Activated B cell treated with CpG ODN at 0.5 μM for 24 hours (primary cell): ENCODE data around the gene CDC42. TPM values are rescaled to one million over a fixed set of nuclear protein-coding genes. Genes with fewer than 3 reads are reported as not detected.

Experiments used
- ATAC-seq: fragments of 200-7000 bp; cut with Tn5 transposase; one replicate; pipeline ENCODE4 v1.10.0; 2021; ENCODE audit warnings: low read depth, mild to moderate bottlenecking, moderate library complexity
- CTCF ChIA-PET: fragments of 350-600 bp; sonication (Branson Sonifier 250); formaldehyde crosslinking; loops from one replicate; lab custom pipeline; 2021; ENCODE audit warnings: antibody characterized with exemption; lab: Charles Lee
- POLR2A ChIA-PET: fragments of 350-600 bp; sonication (Branson Sonifier 250); formaldehyde crosslinking; loops from one replicate; lab custom pipeline; 2021; ENCODE audit warnings: antibody characterized with exemption; lab: Charles Lee
- DNase-seq: peaks from one replicate; pipeline ENCODE4 v3.0.0; 2022
- H3K27ac Mint-ChIP-seq: one replicate; pipeline ENCODE4 v1.8.0; 2020; ENCODE audit warnings: mixed read lengths
- H3K27me3 Mint-ChIP-seq: one replicate; pipeline ENCODE4 v1.8.0; 2021; ENCODE audit warnings: mixed read lengths
- H3K36me3 Mint-ChIP-seq: one replicate; pipeline ENCODE4 v1.8.0; 2021; ENCODE audit warnings: low read depth, mixed read lengths
- H3K4me1 Mint-ChIP-seq: one replicate; pipeline ENCODE4 v1.8.0; 2021; ENCODE audit warnings: mixed read lengths
- H3K4me3 Mint-ChIP-seq: one replicate; pipeline ENCODE4 v1.8.0; 2020; ENCODE audit warnings: mild to moderate bottlenecking, mixed read lengths
- H3K9me3 Mint-ChIP-seq: one replicate; pipeline ENCODE4 v1.8.0; 2020; ENCODE audit warnings: mixed read lengths
- intact Hi-C: fragments of 100-400 bp; cut with micrococcal nuclease; formaldehyde crosslinking; loops from one replicate; pipeline ENCODE4 v1.15.1; 2024
- total RNA-seq: library from RNA; stranded (reverse); gene quantifications from 2 replicates; pipeline ENCODE4 v1.2.3, GENCODE V29; 2022
- TF ChIP-seq, protein P1 (sequence below): fragments of 200-600 bp; IDR thresholded peaks from one replicate; pipeline ENCODE4 v1.8.0; 2022; ENCODE audit warnings: antibody characterized with exemption, mild to moderate bottlenecking

The CDC42 gene
- total RNA-seq, 1 donor from 2014 or later = 310 TPM

DNA sequence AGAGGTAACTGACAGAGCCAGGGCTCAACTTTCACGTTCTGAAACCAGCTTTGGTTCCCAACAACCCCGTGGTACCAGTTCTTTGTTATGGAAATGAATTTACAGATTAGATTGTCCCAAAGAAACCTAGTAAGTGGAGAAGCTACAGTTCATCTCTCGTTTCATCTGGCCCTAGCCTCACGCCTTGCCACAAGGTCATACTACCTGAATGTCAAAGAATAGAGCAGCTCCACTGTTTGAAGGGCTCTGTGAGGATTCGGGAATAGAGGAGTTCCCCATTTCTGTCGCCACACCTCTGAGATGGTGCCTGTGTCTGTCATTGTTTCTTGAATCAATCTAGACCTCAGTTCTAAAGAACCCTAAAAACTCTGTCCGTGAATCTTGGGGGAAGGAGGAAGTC, 15.0 kb upstream of the CDC42 start:
- Mint-ChIP-seq H3K36me3 (no peaks in the 10 kb centered on the region), H3K9me3 (no peaks in the 10 kb centered on the region), H3K4me3 (no peak overlapping the region), H3K27me3 (no peaks in the 10 kb centered on the region), H3K27ac (peak overlapping the region; percentile 89), H3K4me1 (peaks cover 45% of the 10 kb centered on the region)
- POLR2A ChIA-PET = interaction anchor here (9.6 to 22.8 kb wide), 2 partner anchors 10 to 15 kb away, joined by 158 to 659 read pairs; partner anchors contain the start of gene CDC42
- ATAC-seq = no peak
- intact Hi-C loops = no loop called here
- TF ChIP-seq, protein P1, sequence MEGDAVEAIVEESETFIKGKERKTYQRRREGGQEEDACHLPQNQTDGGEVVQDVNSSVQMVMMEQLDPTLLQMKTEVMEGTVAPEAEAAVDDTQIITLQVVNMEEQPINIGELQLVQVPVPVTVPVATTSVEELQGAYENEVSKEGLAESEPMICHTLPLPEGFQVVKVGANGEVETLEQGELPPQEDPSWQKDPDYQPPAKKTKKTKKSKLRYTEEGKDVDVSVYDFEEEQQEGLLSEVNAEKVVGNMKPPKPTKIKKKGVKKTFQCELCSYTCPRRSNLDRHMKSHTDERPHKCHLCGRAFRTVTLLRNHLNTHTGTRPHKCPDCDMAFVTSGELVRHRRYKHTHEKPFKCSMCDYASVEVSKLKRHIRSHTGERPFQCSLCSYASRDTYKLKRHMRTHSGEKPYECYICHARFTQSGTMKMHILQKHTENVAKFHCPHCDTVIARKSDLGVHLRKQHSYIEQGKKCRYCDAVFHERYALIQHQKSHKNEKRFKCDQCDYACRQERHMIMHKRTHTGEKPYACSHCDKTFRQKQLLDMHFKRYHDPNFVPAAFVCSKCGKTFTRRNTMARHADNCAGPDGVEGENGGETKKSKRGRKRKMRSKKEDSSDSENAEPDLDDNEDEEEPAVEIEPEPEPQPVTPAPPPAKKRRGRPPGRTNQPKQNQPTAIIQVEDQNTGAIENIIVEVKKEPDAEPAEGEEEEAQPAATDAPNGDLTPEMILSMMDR = no peak
- no peak for DNase-seq
- CTCF ChIA-PET = interaction anchor here (2.1 kb wide), 1 partner anchor 12 kb away, joined by 5 read pairs; no protein-coding TSS in a partner anchor

DNA sequence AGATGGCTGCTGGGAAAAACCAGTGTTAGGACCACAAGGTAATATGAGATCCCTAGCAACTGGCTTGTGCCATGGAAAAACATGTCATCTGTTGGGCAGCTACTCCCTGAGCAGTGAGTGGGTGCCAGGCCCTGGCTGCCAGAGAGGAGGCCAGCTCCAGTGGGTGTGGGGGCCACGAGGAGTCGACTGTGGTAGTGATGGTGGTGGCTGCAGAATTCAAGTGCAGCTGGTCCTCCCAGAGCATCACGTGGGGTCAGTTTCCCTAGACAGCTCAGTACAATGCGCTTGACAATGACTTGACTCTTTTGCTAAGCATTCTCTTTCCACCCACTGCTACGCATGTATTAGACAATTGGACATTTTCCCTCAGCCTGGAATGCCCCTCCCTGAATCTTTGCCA, 14.5 kb upstream of the CDC42 start:
- no peak for ATAC-seq
- intact Hi-C loops = no loop called here
- ChIA-PET POLR2A (interaction anchor here (1.8 to 22.8 kb wide), 3 partner anchors 11 to 255 kb away, joined by 3 to 659 read pairs (median 158); partner anchors contain the start of genes CDC42 and USP48), CTCF (interaction anchor here (2.1 kb wide), 1 partner anchor 12 kb away, joined by 5 read pairs; no protein-coding TSS in a partner anchor)
- H3K4me1 Mint-ChIP-seq = peaks cover 46% of the 10 kb centered on the region
- H3K27me3 Mint-ChIP-seq = no peaks in the 10 kb centered on the region
- DNase-seq = no peak
- TF ChIP-seq, protein P1 = no peak
- peak overlapping the region; percentile 89 for H3K27ac Mint-ChIP-seq
- H3K4me3 Mint-ChIP-seq = no peak overlapping the region
- H3K9me3 Mint-ChIP-seq = no peaks in the 10 kb centered on the region
- no peaks in the 10 kb centered on the region for H3K36me3 Mint-ChIP-seq

DNA sequence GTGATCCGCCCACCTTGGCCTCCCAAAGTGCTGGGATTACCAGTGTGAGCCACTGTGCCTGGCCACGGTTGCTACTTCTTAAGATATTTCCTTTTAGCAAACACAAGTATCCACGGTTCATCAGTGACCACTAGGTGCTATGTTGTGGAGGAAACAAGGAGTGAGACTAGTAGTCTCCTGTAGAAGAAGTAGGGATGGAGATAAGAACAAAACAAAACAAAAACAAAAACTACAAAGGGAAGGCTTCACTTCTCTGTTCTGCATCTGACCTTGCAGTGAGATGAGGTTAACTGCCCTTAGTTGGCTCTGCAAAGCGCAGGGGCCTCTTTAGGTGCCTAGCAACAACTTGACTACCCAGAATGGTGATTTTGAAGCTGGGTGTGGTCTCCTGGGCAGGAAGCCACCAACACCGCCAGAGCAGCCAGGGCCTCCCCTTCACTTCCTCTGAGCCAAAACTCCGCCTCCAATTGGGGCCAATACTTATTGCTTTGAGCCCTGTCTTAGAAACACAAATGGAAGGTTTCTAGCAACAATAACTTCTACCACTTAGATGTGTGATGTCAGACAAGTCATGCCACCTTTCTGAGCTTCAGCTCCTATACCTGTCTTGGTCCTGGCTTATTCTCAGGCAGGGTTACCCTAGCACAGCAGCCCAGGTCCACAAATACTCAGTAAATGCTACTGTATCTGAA, 12.8 kb upstream of the CDC42 start:
- Mint-ChIP-seq H3K27me3 (no peaks in the 10 kb centered on the region), H3K27ac (peak overlapping the region; percentile 95), H3K4me1 (peaks cover 53% of the 10 kb centered on the region), H3K9me3 (no peaks in the 10 kb centered on the region), H3K36me3 (no peaks in the 10 kb centered on the region), H3K4me3 (peak overlapping the region; percentile 76)
- intact Hi-C loops = loop anchor here (1.0 kb wide), 3 partner anchors 9 to 14 kb away; partner anchors contain the start of gene CDC42
- ATAC-seq (peak; percentile 98), DNase-seq (peak; percentile 62)
- ChIA-PET POLR2A (interaction anchor here (0.6 to 22.8 kb wide), 9 partner anchors 8 to 440 kb away, joined by 3 to 659 read pairs (median 6); partner anchors contain the start of genes CDC42 and USP48), CTCF (interaction anchor here (0.6 to 1.8 kb wide), 8 partner anchors 8 to 237 kb away, joined by 3 to 9 read pairs (median 4); partner anchors contain the start of gene CDC42)
- TF ChIP-seq, protein P1 = no peak

DNA sequence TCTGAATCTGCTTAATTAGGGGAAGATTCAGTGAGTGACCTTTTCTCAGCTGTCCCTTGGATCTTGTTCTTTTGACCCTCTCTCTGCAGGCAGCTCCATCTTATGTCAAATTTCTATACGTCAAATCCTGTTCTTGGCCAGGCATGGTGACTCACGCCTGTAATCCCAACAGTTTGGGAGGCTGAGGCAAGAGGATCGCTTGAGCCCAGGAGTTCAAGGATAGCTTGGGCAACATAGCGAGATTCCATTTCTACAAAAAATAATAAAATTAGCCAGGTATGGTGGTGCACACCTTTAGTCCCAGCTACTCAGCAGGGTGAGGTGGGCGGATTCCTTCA, 12.3 kb upstream of the CDC42 start:
- peaks cover 57% of the 10 kb centered on the region for H3K4me1 Mint-ChIP-seq
- no peaks in the 10 kb centered on the region for H3K27me3 Mint-ChIP-seq
- intact Hi-C loops = loop anchor here (1.0 kb wide), 1 partner anchor 8 kb away; no protein-coding TSS in a partner anchor

More for the DNA sequence above, 12.3 kb upstream of the CDC42 start:
- DNase-seq = no peak
- POLR2A ChIA-PET = interaction anchor here (0.6 to 22.8 kb wide), 5 partner anchors 8 to 38 kb away, joined by 4 to 659 read pairs (median 8); partner anchors contain the start of gene CDC42
- Mint-ChIP-seq H3K9me3 (peaks cover 1% of the 10 kb centered on the region), H3K27ac (peak overlapping the region; percentile 95), H3K36me3 (no peaks in the 10 kb centered on the region), H3K4me3 (peak overlapping the region; percentile 76)
- no peak for ATAC-seq
- TF ChIP-seq, protein P1 = no peak
- CTCF ChIA-PET = interaction anchor here (0.6 to 1.8 kb wide), 8 partner anchors 9 to 236 kb away, joined by 3 to 9 read pairs (median 4); partner anchors contain the start of gene CDC42
